ENCODE data around the gene ASPG. TPM values are rescaled to one million over a fixed set of nuclear protein-coding genes. Genes with fewer than 3 reads are reported as not detected.

ASPG gene
- polyA plus RNA-seq, 3 donors: 0.01 TPM; not detected in 2

- TF ChIP-seq CTCF (IDR thresholded peaks at IDR 0.05): no peak
Observed at GRCh38 chr14:104087505-104087904, 2.0 kb downstream of the ASPG start.

GRCh38 chr14:104087981-104088850 lies 2.7 kb downstream of the ASPG start:
- no peaks in the 10 kb centered on the region for H3K4me1 Mint-ChIP-seq
- H3K4me3 Mint-ChIP-seq: no peak overlapping the region
- H3K27ac Mint-ChIP-seq: no peak overlapping the region
- H3K27me3 Mint-ChIP-seq (ENCODE audit: low read depth in 3 of 3): peaks cover 17 to 38% (median 26%) of the 10 kb centered on the region in 3 donors
- Histone ChIP-seq H3K4me1 (ENCODE audit: control insufficient read depth in 1 of 2, insufficient read depth in 2 of 2, low read length in 2 of 2) (no peaks in the 10 kb centered on the region), H3K27ac (ENCODE audit: low read depth in 1 of 2, low read length in 2 of 2) (no peak overlapping the region), H3K4me3 (replicated peaks in 1 of 3; ENCODE audit: low read depth in 2 of 3, low read length in 3 of 3) (no peak overlapping the region), H3K36me3 (replicated peaks in 1 of 2; ENCODE audit: control insufficient read depth in 1 of 2, insufficient read depth in 2 of 2, low read length in 2 of 2) (no peaks in the 10 kb centered on the region), H3K79me2 (ENCODE audit: insufficient read depth, low read length) (no peaks in the 10 kb centered on the region), H4K20me1 (ENCODE audit: insufficient read depth, low read length) (no peaks in the 10 kb centered on the region), H3K9me3 (replicated peaks in 1 of 2; ENCODE audit: control insufficient read depth in 1 of 2, insufficient read depth in 1 of 2, low read length in 2 of 2) (no peaks in the 10 kb centered on the region), H3K9ac (ENCODE audit: insufficient read depth, low read length, poor library complexity, severe bottlenecking) (no peak overlapping the region), H2AFZ (ENCODE audit: insufficient read depth, low read depth, low read length, poor library complexity, severe bottlenecking) (no peak overlapping the region), H3K27me3 (ENCODE audit: control insufficient read depth in 2 of 2, insufficient read depth in 2 of 2, low read length in 2 of 2) (peaks cover 0 to 20% of the 10 kb centered on the region in 2 donors), H3K4me2 (replicated peaks; ENCODE audit: extremely low read depth, low read length, poor library complexity, severe bottlenecking) (no peak overlapping the region)
- no peaks in the 10 kb centered on the region for H3K36me3 Mint-ChIP-seq
- intact Hi-C loops (cut with micrococcal nuclease): no loop called here
- DNase-seq: no peak
- H3K9me3 Mint-ChIP-seq: peaks cover 0 to 5% (median 0%) of the 10 kb centered on the region in 7 donors
- TF ChIP-seq CTCF (IDR thresholded peaks at IDR 0.05): no peak
- WGBS (ENCODE audit: insufficient coverage): 90% methylated on average over 20 of the region's 23 CpGs

More at GRCh38 chr14:104087505-104087904, 2.0 kb downstream of the ASPG start:
- no peaks in the 10 kb centered on the region for H3K79me2 ChIP-seq (ENCODE audit: insufficient read depth, low read length)
- no peak for DNase-seq
- no peaks in the 10 kb centered on the region for H4K20me1 ChIP-seq (ENCODE audit: insufficient read depth, low read length)
- H3K36me3 ChIP-seq (replicated peaks in 1 of 2; ENCODE audit: control insufficient read depth in 1 of 2, insufficient read depth in 2 of 2, low read length in 2 of 2): no peaks in the 10 kb centered on the region
- no peak overlapping the region for H3K9ac ChIP-seq (ENCODE audit: insufficient read depth, low read length, poor library complexity, severe bottlenecking)
- Mint-ChIP-seq H3K36me3 (no peaks in the 10 kb centered on the region), H3K27ac (no peak overlapping the region), H3K9me3 (peaks cover 0 to 5% (median 0%) of the 10 kb centered on the region in 7 donors), H3K4me1 (no peaks in the 10 kb centered on the region), H3K27me3 (ENCODE audit: low read depth in 3 of 3) (peaks cover 17 to 40% (median 30%) of the 10 kb centered on the region in 3 donors), H3K4me3 (no peak overlapping the region)
- H3K27ac ChIP-seq (ENCODE audit: low read depth in 1 of 2, low read length in 2 of 2): no peak overlapping the region
- no peak overlapping the region for H2AFZ ChIP-seq (ENCODE audit: insufficient read depth, low read depth, low read length, poor library complexity, severe bottlenecking)
- no peaks in the 10 kb centered on the region for H3K4me1 ChIP-seq (ENCODE audit: control insufficient read depth in 1 of 2, insufficient read depth in 2 of 2, low read length in 2 of 2)
- no peaks in the 10 kb centered on the region for H3K9me3 ChIP-seq (replicated peaks in 1 of 2; ENCODE audit: control insufficient read depth in 1 of 2, insufficient read depth in 1 of 2, low read length in 2 of 2)
- H3K4me2 ChIP-seq (replicated peaks; ENCODE audit: extremely low read depth, low read length, poor library complexity, severe bottlenecking): no peak overlapping the region
- intact Hi-C loops (cut with micrococcal nuclease): no loop called here
- WGBS (ENCODE audit: insufficient coverage): 92% methylated on average over 6 of the region's 17 CpGs
- H3K27me3 ChIP-seq (ENCODE audit: control insufficient read depth in 2 of 2, insufficient read depth in 2 of 2, low read length in 2 of 2): peaks cover 0 to 20% of the 10 kb centered on the region in 2 donors
- H3K4me3 ChIP-seq (replicated peaks in 1 of 3; ENCODE audit: low read depth in 2 of 3, low read length in 3 of 3): no peak overlapping the region

Measured in CD14-positive monocyte (primary cell).